B cell (primary cell): ENCODE measurements around the gene PRICKLE2. TPM values are rescaled to one million over a fixed set of nuclear protein-coding genes. Genes with fewer than 3 reads are reported as not detected.

Experiments used
- ATAC-seq: fragments of 200-7000 bp; cut with Tn5 transposase; one replicate; pipeline ENCODE4 v1.10.0; 2021; ENCODE audit warnings: low read depth, mild to moderate bottlenecking, moderate number of reproducible peaks, moderate library complexity
- CTCF ChIA-PET: fragments of 350-600 bp; sonication (Branson Sonifier 250); formaldehyde crosslinking; loops from one replicate; lab custom pipeline; 2021; ENCODE audit warnings: antibody characterized with exemption, inconsistent platforms; lab: Charles Lee
- POLR2A ChIA-PET: fragments of 350-600 bp; sonication (Branson Sonifier 250); formaldehyde crosslinking; loops from one replicate; lab custom pipeline; 2021; ENCODE audit warnings: antibody characterized with exemption; lab: Charles Lee
- DNase-seq: peaks from one replicate; pipeline ENCODE4 v3.0.0; 2013
- H2AFZ ChIP-seq: 2 replicates; pipeline ENCODE4 v1.6.1; 2012; ENCODE audit warnings: mild to moderate bottlenecking, low read depth, low read length; ENCODE audit not compliant: insufficient read depth, poor library complexity, severe bottlenecking
- H3K27ac ChIP-seq, 2 donors: 1 replicate in 1 of 2; 2 replicates in 1 of 2; pipeline ENCODE4 v1.5.1; 2012 to 2013; ENCODE audit warnings: low read length in 2 of 2, mild to moderate bottlenecking in 2 of 2, moderate library complexity in 1 of 2
- H3K27me3 ChIP-seq, 4 experiments: fragments of 200-600 bp in 1 of 4; sonication (generic) in 1 of 4; replicated peaks in 1 of 4; 1 replicate in 2 of 4; 2 replicates in 2 of 4; pipeline versions ENCODE4 v1.6.1 to v1.7.0; 2013 to 2016; ENCODE audit warnings: low read length in 3 of 4, mild to moderate bottlenecking in 2 of 4, mixed read lengths in 1 of 4, moderate library complexity in 1 of 4; ENCODE audit not compliant: insufficient read depth in 4 of 4, control insufficient read depth in 3 of 4; ENCODE audit errors: control extremely low read depth in 1 of 4
- H3K36me3 ChIP-seq, 2 experiments: replicated peaks in 1 of 2; 1 replicate in 1 of 2; 2 replicates in 1 of 2; pipeline versions ENCODE4 v1.6.1 to v1.7.1; 2013; ENCODE audit warnings: low read length in 1 of 2; ENCODE audit not compliant: insufficient read depth in 2 of 2, control insufficient read depth in 1 of 2; ENCODE audit errors: control extremely low read depth in 1 of 2, extremely low read depth in 1 of 2
- H3K4me1 ChIP-seq, 2 donors: fragments of 200-600 bp in 1 of 2; sonication (generic) in 1 of 2; 1 replicate in 1 of 2; 2 replicates in 1 of 2; pipeline versions ENCODE4 v1.5.1 to v1.6.1; 2013 to 2017; ENCODE audit warnings: low read length in 2 of 2; ENCODE audit not compliant: control insufficient read depth in 2 of 2, insufficient read depth in 2 of 2
- H3K4me2 ChIP-seq: replicated peaks from 2 replicates; pipeline ENCODE3; 2012; ENCODE audit warnings: mild to moderate bottlenecking, low read depth, low read length; ENCODE audit not compliant: poor library complexity, severe bottlenecking
- H3K4me3 ChIP-seq, 5 experiments: fragments of 200-600 bp in 1 of 5; sonication (generic) in 1 of 5; 1 replicate in 3 of 5; 2 replicates in 2 of 5; pipeline versions ENCODE4 v1.5.1 to v1.7.0; 2011 to 2016; ENCODE audit warnings: low read length in 4 of 5, mild to moderate bottlenecking in 4 of 5, low read depth in 2 of 5, control low read depth in 1 of 5, moderate library complexity in 1 of 5; ENCODE audit not compliant: insufficient read depth in 1 of 5; ENCODE audit errors: control extremely low read depth in 1 of 5, extremely low read depth in 1 of 5
- H3K79me2 ChIP-seq: fragments of 200-600 bp; sonication (generic); one replicate; pipeline ENCODE4 v1.6.0; 2016; ENCODE audit warnings: low read length; ENCODE audit not compliant: control insufficient read depth, insufficient read depth
- H3K9ac ChIP-seq: fragments of 200-600 bp; sonication (generic); 2 replicates; pipeline ENCODE4 v1.6.1; 2017; ENCODE audit warnings: mild to moderate bottlenecking, low read length, moderate library complexity
- H3K9me3 ChIP-seq, 3 donors: one replicate each; pipeline versions ENCODE4 v1.6.1 to v1.7.1; 2013; ENCODE audit warnings: low read length in 2 of 3; ENCODE audit not compliant: control insufficient read depth in 2 of 3, insufficient read depth in 1 of 3; ENCODE audit errors: control extremely low read depth in 1 of 3
- H4K20me1 ChIP-seq: 2 replicates; pipeline ENCODE4 v1.6.0; 2012; ENCODE audit warnings: mild to moderate bottlenecking, low read length; ENCODE audit not compliant: insufficient read depth, control insufficient read depth, poor library complexity, severe bottlenecking
- H3K27ac Mint-ChIP-seq: one replicate; pipeline ENCODE4 v1.8.0; 2021; ENCODE audit warnings: mixed read lengths
- H3K27me3 Mint-ChIP-seq: one replicate; pipeline ENCODE4 v1.8.0; 2021; ENCODE audit warnings: mixed read lengths
- H3K4me1 Mint-ChIP-seq: one replicate; pipeline ENCODE4 v1.8.0; 2021; ENCODE audit warnings: mixed read lengths
- H3K4me3 Mint-ChIP-seq: one replicate; pipeline ENCODE4 v1.8.0; 2021; ENCODE audit warnings: mixed read lengths
- H3K9me3 Mint-ChIP-seq: one replicate; pipeline ENCODE4 v1.8.0; 2022; ENCODE audit warnings: mixed read lengths; ENCODE audit not compliant: insufficient read depth
- EZH2 ChIP-seq: IDR thresholded peaks from 2 replicates; pipeline ENCODE4 v1.6.1; 2012; ENCODE audit warnings: borderline replicate concordance, low read depth, mild to moderate bottlenecking, moderate library complexity, low read length; ENCODE audit not compliant: insufficient read depth, poor library complexity, severe bottlenecking
- WGBS: methylation state at CpG from one replicate; pipeline ENCODE4 v1.1.5; 2013; ENCODE audit warnings: missing lambda C conversion rate; ENCODE audit not compliant: insufficient coverage; 5-methylcytosine and 5-hydroxymethylcytosine counted together
- intact Hi-C: fragments of 100-400 bp; cut with micrococcal nuclease; formaldehyde crosslinking; loops from one replicate; pipeline ENCODE4 v1.10.0; 2022
- polyA plus RNA-seq: library from polyadenylated mRNA; depleted of rRNA; stranded (reverse); fragments of >200 nt; gene quantifications from 2 replicates; pipeline ENCODE4 v1.2.3, GENCODE V29; 2012
- total RNA-seq, 2 donors: library from RNA; stranded (reverse); fragments of 120-200 nt in 1 of 2; gene quantifications; 1 replicate in 1 of 2; 2 replicates in 1 of 2; pipeline versions ENCODE4 v1.2.3 to v1.2.4, GENCODE V29; 2013 to 2022
- TF ChIP-seq, protein P1 (sequence below): fragments of 200-600 bp; IDR thresholded peaks from one replicate; pipeline ENCODE4 v1.8.0; 2022; ENCODE audit warnings: antibody characterized with exemption, mild to moderate bottlenecking

PRICKLE2 gene
- total and polyA plus RNA-seq, 2 donors (not counting 1 experiment from before 2014, with no cell fraction given): 0.30 to 1.4 TPM

DNA sequence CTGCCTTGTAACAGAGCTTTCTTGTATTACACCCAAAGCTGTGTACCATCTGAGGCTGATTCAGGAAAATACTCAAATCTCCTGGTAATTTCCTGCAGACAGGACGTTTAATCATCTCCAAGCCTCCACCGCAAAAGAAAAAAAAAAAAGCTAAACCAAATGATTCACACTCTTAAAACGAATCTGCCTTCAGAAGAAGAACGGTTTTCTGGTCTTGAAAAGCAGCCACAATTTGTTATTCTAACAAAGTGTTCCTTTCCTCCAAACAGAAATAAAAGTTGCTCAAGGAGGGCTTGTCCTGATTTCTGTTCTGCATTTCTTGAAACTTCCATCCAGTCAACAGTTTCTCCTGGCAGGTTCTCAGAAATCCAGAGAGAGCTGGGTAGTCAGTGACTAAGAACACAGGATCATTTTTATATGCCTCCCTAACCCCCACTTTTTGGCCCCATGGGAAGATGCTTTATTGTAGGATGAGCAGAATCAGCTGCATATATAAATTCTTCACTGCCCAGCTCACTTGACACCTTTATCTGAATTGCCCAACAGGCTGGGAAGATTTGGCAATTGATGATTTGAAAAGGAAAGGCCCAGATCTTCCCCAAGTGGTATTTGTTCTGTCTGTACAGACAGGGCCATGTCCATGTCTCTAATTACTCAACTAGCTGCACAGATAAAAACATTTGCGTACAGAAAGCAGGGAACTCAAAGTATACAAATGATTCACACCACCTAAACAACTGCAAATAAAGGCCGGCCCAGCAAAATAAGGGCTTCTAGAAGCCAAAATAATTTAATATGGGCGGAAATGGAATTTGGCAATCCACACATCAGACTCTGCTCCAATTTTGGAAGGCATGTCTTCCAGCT, 41.0 kb upstream of the PRICKLE2 start:
- Mint-ChIP-seq H3K27me3 (peaks cover 33% of the 10 kb centered on the region), H3K9me3 (no peaks in the 10 kb centered on the region), H3K4me1 (no peaks in the 10 kb centered on the region), H3K27ac (no peak overlapping the region), H3K4me3 (no peak overlapping the region)
- Histone ChIP-seq H3K27me3 (peaks cover 0 to 7% (median 1%) of the 10 kb centered on the region in 4 experiments), H3K27ac (no peak overlapping the region), H3K4me2 (no peak overlapping the region), H2AFZ (no peak overlapping the region), H3K9me3 (peaks cover 0 to 8% (median 0%) of the 10 kb centered on the region in 3 donors), H3K79me2 (no peaks in the 10 kb centered on the region), H3K4me1 (no peaks in the 10 kb centered on the region), H3K36me3 (no peaks in the 10 kb centered on the region), H4K20me1 (no peaks in the 10 kb centered on the region), H3K9ac (no peak overlapping the region), H3K4me3 (no peak overlapping the region)
- intact Hi-C loops: no loop called here
- ChIA-PET POLR2A (no interaction called here), CTCF (no interaction called here)
- ATAC-seq (no peak), DNase-seq (no peak)
- 22% methylated on average over 4 of the region's 7 CpGs for WGBS
- TF ChIP-seq, protein P1, sequence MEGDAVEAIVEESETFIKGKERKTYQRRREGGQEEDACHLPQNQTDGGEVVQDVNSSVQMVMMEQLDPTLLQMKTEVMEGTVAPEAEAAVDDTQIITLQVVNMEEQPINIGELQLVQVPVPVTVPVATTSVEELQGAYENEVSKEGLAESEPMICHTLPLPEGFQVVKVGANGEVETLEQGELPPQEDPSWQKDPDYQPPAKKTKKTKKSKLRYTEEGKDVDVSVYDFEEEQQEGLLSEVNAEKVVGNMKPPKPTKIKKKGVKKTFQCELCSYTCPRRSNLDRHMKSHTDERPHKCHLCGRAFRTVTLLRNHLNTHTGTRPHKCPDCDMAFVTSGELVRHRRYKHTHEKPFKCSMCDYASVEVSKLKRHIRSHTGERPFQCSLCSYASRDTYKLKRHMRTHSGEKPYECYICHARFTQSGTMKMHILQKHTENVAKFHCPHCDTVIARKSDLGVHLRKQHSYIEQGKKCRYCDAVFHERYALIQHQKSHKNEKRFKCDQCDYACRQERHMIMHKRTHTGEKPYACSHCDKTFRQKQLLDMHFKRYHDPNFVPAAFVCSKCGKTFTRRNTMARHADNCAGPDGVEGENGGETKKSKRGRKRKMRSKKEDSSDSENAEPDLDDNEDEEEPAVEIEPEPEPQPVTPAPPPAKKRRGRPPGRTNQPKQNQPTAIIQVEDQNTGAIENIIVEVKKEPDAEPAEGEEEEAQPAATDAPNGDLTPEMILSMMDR: no peak
- TF ChIP-seq EZH2: no peak

DNA sequence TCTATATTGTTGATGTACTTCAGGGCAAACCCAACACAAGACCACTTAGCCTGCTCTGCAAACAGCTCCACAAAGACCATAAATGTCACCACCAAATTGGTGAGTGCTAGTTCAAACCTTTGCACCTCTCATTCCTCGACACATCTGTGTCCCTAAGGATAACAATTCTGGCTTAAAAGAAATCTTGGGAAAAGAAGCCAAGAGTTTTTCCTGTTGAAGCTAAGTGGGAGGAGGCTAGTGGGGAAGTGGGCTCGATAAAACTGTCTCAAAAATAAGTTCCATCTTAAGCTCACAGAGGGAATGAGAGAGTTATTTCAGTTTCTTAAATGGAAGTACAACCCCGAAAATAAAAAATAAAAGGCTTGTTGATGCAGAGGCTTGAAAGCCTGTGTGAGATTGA, 40.4 kb upstream of the PRICKLE2 start:
- H3K27me3 Mint-ChIP-seq: peaks cover 34% of the 10 kb centered on the region
- no peak overlapping the region for H3K9ac ChIP-seq
- H3K79me2 ChIP-seq: no peaks in the 10 kb centered on the region

More for the DNA sequence above, 40.4 kb upstream of the PRICKLE2 start:
- Histone ChIP-seq H3K9me3 (peaks cover 0 to 8% (median 0%) of the 10 kb centered on the region in 3 donors), H3K27ac (no peak overlapping the region), H3K4me2 (no peak overlapping the region), H3K4me3 (no peak overlapping the region), H4K20me1 (no peaks in the 10 kb centered on the region), H3K36me3 (no peaks in the 10 kb centered on the region), H3K4me1 (no peaks in the 10 kb centered on the region), H3K27me3 (peaks cover 0 to 7% (median 1%) of the 10 kb centered on the region in 4 experiments), H2AFZ (no peak overlapping the region)
- no peak for ATAC-seq
- WGBS: no CpG with 5 or more reads among the region's 3 CpGs
- H3K4me1 Mint-ChIP-seq: no peaks in the 10 kb centered on the region
- CTCF ChIA-PET: no interaction called here
- no peak for DNase-seq
- TF ChIP-seq, protein P1: no peak
- TF ChIP-seq EZH2: no peak
- no peaks in the 10 kb centered on the region for H3K9me3 Mint-ChIP-seq
- POLR2A ChIA-PET: no interaction called here
- no peak overlapping the region for H3K4me3 Mint-ChIP-seq
- no peak overlapping the region for H3K27ac Mint-ChIP-seq
- intact Hi-C loops: no loop called here
